Astrocyte of the hippocampus (primary cell): ENCODE results near the gene ZSCAN12.

Experiments
- DNase-seq: peaks from one replicate; pipeline ENCODE4 v3.0.0; 2011; ENCODE audit warnings: low read depth, low spot score

ZSCAN12 gene

DNA sequence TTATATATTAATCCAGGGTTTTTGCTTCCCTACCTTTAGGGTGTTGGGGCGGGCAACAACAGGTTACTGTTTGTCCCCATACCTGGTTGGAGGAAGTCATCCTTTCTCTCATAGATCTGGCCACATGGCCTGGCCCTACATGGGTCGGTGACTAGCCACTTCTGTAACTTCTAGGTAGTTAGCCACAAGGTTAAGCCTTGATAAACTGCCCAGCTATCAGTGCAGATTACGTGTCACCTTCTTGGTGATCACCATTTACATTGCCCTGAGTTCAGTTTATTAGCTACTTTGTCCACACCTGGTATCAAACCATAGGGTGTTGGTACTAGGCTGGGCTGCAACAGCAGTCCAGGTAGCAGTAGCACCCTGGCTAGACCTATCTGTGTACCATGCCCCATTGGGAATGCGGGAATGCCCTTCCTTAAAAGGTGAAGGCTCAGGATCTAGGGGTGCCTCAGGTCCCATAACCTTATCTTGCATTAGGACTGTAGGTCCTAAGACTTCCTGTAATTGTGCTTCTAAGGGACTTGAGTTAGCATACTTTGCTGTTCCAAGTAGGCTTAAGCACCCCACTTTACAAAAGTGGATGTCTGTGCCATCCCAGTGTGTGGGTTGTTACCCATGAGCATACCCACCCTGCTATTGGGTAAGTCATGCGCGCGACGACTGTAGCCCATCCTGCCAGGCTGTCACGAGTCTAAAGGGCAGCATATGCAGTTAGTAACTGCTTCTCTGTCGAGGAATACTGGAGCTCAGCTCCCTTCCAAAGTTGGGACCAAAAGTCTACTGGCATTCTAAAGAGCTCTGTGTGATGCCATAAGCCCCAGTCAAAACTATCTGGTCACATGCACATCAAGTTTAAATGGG, 44.6 kb downstream of the ZSCAN12 start:
- DNase-seq = no peak

DNA sequence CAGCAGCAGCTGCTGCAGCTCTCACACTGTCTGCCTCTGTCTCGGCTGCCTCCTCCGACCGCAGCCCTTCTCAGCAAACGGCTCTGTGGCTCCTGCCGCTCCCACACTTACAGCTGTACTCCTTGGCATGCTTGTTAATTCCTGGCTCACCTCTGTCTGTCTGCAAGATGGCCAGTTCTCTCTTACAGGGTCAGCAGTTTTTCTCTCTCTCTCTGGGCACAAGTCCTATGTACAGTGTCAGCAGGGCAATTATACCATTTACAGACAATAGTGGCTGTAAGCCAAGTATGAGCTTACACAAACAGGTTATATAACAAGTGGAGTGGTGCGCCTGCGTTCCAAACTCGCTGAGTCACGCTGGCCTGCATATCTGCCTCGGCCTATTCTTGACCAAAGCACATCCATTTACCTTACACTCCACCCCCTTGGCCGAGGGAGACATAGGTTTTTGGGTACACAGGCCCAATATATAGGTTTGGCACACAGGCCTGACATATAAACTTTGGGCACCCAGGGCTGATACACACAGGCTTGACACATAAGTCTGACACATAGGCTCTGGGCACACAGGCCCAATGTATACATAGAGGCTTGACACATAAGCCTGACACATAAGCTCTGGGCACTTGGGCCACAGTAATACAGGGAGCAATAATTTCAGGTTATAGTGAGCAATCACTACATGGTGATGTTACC, 45.4 kb downstream of the ZSCAN12 start:
- DNase-seq = peak; percentile 41

DNA sequence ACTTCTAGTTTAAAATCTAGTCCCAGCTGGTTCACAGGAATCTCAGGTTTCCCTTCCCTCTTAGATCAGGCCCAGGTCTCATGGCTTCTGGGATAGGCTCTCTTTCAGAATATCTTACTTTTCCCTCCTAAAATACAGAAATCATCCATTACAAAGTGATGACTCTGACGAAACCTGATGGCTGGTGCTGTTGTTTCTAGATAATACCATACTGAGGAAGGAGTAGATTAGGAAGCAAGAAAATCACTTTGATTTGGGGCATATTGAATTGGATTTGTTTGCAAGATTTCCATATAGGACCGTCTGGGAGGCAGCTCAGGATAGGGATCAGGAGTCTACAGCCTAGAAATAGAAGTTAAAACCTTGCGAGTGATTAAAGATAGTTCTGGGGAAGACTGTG, 46.2 kb downstream of the ZSCAN12 start:
- DNase-seq = no peak

DNA sequence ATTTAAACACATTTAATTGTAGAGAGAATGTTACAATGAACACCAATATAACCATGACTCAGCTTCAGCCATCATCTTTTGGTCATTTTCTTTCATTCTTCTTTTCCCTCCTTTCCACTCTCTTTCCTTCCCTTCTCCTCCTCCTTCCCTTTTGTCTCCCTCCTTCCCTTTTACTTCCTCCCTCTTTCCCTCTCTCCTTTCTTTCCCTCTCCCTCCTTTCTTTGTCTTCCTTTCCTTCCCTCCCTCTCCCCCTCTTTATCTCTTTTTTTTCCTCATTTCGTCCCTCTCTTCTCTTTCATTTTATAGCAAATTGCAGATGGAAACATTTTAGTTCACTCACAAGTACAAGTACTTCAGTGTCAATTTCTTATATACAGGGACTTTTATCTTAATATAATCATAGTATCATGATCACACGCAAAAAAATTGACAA, 48.0 kb downstream of the ZSCAN12 start:
- no peak for DNase-seq

DNA sequence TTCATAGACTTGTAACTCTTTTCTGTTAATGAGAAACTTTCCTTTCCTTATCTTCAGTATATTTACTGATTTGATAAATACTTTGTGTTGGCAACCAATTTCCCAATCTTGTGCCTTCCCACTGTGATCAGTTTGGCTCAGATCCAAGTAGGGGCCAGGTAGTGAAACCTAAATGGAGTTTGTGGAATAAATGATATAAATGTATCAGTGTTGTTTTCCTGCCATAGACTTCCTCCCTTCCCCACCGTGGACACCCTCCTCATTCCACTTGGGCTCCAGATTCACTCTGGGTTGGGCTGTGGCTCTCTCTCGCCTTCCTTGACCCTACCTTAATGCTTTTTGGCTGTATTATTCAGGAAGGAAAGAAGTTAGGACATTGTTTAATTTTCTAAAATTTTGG, 48.5 kb downstream of the ZSCAN12 start:
- no peak for DNase-seq

DNA sequence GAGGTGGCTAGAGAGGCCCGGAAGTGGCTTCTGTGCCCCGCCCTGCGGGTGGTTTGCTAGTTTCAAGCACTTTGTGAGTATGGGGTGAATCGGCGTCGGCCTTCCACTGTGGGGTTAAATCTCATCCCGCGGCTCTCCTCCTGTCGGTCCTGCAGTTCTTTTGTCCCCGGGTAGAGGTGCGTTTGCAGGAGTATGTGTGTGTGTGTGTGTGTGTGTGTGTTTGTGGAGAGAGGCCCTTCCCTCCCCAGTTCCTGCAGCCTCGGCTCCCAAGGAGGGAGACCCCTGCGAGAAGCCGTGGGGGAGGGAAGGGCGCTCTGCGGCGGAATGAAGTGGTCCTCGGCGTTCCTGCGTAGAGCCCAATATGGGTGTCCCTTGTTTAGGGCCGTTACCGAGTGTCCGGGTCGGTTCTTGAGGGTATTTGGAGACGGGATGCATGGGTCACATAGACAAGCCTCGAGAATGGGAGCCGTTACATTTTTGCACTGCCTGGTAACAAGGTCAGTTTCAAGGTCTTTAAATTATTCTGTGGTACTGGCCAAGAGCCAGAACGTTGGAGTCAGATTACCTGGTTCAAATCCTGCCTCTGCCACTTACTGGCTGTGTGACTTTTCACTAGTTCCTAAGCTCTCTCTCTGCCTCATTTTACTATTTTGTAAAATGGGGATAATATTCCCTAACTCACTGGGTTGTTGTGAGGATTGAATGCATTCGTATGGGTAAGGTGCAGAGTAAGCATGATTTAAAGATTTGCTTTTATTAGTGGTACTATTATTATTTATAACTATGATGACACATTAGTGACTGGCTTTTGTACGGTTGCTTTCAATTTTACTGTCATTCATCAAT, 49.4 kb downstream of the ZSCAN12 start, which contains the start of gene ZKSCAN3:
Gene ZKSCAN3, plus strand, starts transcription at position 56 of the 846 bp plus-strand sequence. CDS start 9,640 bp downstream, outside the sequence.
- DNase-seq = peak; percentile 89

DNA sequence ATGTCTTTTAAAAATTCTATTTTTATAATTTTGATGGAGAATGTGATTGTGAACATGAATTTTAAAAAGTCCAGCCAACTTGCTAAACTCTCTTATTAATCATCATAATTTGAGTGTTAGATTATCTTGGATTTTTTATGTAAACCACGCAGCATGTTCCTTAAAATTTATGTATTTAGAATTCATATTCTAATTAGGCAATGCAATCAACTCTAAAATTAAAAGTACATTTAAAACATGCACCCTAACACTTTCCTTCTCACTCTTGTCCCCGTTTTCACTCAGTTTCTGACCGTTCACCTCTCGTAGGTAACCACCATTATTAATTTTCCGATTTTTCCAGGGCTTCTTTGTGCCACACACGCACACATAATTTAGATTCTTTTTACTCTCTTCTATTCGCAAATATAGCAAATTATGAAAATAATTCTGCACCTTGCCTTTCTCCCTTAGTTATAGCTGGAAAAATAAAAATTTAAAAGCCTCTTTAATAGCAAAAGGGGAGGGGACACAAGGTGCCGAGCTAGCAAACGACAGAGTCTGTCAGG, 50.1 kb downstream of the ZSCAN12 start:
- no peak for DNase-seq

DNA sequence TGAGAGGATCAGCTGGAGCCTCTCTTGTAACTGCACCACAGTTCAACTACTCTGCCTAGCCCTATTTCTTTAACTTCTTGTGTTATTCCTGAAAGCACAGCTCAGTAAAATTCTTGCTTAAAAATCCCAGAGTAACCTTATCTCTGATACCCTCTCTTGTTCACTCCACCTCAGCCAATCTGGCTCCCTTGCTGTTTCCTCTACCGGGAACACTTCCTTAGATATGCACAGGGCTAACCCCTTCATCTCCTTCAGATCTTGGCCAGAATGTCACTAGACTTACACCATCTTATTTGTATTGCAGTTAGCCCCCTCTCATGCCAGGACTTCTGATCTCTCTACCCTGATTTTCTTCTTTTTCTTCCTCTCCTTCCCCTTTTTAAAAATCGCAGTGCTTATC, 52.4 kb downstream of the ZSCAN12 start:
- no peak for DNase-seq

DNA sequence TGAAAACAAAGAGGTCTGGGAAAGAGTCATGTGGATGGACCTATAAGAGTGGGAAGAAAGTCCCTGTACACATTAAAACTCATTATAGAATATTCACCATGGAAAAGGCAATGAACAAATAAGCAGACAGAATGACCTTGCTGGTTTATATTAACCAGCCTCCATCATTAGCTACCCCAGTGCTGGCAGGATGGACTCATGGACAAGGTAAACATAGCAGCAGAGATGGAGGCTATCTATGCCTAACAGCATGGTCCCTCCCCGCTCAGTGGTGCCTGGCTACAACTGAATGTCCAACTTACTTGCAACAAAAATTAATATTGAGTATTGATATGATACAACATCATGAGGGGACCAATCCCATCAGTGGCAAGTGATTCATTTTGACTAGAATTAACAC, 54.3 kb downstream of the ZSCAN12 start:
- DNase-seq = no peak

DNA sequence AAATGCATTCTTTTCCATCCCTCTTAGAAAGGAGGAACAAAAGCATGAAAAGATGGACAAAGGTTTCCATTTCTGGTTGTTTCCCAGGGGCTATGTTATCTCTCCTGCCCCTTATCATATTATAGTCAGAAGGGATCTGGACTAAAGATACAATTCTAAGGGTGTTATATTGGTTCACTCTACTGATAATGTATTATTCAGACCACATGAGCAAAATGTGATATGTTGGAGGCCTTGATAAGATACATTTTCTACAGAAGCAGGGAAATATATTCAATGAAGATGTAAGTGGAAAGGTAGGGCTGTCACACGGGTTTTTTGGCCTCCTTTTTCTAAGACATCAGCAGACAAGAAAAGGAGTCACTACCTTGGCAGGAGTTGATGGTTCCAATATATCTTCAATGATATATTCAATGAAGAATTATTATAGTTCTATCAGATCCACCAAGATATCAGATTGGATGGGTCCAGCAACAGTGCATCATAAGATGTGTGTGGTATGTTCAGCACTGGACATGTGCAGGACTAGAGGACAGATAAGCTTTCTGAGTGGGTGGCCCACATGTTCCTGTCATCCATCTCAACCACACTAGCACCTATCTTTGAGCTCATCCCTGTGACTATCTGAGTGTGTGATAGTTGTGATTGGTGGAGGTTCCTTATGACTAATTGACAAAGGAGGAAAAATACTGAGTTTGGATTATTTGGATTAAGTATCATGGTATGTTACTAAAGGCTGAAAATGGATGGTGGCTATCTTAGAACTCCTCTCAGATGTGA, 55.5 kb downstream of the ZSCAN12 start:
- no peak for DNase-seq

DNA sequence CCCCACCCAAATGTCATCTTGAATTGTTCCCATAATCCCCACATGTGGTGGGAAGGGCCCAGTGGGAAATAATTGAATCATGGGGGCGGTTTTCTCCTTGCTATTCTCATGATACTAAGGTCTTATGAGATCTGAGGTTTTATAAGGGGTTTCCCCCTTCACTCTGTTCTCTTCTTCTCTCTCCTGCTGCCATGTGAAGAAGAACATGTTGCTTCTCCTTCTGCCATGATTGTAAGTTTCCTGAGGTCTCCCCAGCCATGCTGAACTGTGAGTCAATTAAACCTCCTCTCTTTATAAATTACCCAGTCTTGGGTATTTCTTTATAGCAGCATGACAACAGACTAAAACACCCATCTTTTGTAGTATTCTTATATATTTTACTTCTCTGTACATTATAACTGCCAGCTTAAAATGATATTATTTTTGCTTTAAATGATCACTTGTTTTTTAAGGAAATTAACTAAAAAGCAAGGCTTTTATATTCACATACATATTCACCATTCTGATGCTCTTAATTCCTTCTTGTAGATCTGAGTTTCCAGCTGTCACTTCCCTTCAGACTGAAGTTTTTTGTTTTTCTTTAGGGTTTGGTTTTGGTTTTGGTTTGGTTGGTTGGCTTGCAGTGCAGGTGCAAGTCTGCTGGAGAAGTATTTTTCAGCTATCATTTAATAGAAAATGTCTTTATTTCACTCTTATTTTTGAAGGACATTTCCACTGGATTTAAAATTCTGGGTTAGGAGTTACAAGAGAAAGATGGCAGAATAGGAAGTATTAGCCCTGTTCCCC, 59.0 kb downstream of the ZSCAN12 start:
- no peak for DNase-seq

DNA sequence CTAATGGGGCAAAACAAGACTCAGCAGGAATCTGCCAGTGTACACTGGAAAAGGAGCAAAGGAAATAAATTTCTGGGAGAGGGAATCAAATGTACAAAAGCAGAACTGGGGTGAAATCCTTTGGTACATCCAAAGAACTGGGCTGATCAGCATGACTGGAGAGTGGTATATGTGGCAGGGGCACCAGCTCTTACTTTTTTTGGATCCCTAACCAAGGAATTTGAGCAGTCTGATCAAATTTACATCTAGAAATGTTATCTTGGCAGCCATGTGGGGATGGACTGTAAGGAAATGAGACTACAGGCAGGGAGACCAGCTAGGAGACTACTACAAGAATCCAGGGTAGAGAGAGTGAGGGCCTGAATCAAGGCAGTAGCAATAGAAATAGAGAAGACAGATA, 62.4 kb downstream of the ZSCAN12 start:
- DNase-seq = peak; percentile 8

DNA sequence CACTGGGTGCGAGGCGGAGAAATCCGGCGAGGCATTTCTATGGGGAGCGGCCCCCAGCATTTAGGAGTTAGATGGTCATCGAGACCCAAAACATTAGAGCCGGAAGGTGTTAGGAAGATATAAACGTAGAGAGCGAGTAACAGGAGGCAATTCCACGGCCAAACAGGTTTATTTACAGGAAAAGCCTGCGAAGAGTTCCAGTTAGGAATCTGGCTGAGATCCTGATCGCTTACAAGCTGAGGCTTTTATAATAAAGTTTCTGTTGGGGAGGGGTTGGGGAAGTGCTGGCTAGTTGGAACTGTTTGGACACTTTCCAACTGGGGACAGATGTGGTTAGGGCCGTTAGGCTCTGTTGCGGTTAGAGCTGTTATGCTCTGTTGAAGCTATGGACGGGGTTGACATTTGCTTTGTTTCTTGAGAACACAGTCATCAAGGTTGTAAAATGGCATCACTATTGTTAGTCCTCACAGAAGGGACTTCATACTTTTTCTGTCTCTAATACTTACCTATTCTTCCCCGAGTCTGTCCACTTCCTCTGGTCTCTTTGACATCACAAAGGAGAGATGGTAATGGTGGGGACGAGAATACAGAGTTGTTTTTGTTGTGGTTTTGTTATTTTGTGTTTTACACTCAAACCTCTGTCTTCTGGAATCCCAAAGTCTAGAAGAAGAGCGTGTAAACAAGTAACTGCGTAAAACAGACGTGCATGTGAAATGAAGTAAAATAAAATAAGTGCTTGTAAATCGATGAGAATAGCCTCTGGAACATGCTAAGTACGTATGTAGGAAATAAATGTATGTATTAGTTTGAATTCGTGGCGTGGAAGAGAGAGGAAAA, 63.0 kb downstream of the ZSCAN12 start:
- peak; percentile 64 for DNase-seq

DNA sequence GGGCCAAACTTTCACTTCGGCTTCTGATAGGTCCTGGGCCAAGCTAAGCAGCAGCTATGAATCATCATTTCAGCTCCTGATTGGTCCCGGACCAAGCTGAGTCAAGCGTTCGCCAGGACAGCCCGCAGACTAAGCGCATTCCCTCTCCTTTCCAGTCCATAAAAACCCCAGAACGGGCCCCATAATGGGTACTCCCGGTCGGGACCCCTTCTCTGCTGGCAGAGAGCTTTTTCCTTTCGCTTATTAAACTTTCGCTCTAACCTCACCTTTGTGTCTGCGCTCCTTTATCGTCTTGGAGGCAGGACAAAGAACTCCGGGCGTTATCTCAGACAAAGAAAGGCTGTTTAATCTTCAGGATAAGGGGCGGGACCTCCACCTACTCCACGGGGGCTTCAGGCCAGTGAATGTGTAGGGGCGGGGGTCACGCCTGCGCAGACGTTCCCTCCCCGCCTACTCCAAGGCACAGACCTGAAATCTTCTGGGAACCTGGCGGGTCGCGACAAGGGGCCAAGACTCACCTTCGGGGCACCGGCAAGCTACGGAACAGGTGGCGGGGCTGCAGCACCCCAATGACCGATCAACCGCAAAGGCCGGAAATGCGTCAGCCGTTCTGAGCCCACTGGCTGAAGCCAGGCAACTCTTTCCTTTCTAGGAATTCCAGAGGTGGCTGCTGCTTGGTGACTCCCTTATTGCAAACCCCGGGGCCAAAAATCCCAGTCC, 63.8 kb downstream of the ZSCAN12 start, which contains the start of gene ZSCAN31:
Gene ZSCAN31, minus strand, starts transcription at position 585 of the 720 bp plus-strand sequence. CDS start 6,465 bp downstream, outside the sequence.
- DNase-seq = peak; percentile 99

DNA sequence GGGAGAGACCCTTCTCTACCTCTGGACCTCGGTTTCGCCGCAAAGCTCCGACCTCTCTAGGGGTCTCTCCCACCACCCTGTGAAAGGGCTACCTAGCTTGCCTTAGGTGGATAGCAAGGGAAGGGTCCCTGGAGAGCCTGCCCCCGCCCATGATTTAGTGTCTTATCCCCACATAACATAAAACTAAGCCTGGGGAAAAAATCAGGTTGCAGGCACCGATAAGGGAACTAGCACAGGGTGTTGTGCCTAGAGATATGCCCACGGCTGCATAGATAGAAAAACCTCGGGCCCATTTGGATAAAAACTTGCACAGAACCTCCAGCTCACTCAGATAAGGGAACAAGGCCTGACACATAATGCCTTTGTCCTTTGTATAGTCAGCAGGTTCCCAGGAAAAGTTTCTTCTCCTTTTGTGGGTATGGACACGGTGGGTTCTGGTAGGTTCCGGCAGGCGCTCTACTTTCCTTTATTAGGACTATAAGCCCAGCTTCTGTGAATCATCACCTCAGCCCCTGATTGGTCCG, 64.4 kb downstream of the ZSCAN12 start:
- DNase-seq = no peak

DNA sequence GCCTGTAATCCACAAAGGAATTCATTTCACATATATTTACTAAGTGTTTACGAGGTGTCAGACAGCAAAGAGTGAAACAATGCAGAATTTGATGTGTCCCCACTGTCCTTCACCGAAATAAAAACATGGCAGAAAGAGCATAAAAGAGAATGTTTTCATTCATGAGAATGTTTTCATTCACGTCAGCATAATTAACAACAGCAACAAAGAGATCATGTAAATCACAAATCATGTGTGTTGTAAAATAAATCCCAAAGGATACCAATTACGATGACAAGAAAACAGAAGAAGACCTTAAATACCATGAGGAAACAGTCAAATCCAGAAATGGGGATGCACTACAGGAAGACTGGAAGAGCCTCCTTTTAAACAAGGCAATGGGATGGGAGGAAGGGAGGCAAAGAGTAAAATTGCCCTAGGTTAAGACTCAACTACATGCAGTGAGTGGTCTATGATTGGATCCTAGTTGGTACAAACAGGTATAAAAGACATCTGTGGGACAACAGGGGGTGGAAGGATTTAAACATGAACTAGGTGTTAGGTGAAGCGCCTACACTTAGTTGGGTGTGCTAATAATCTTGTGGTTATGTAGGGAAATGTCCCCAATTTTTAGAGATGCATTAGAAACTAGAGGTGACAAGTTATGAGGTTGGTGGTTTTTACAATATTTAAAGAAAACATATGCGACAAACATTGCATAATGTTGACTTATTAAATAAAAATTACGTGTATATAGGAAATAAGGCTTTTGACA, 65.1 kb downstream of the ZSCAN12 start:
- no peak for DNase-seq

DNA sequence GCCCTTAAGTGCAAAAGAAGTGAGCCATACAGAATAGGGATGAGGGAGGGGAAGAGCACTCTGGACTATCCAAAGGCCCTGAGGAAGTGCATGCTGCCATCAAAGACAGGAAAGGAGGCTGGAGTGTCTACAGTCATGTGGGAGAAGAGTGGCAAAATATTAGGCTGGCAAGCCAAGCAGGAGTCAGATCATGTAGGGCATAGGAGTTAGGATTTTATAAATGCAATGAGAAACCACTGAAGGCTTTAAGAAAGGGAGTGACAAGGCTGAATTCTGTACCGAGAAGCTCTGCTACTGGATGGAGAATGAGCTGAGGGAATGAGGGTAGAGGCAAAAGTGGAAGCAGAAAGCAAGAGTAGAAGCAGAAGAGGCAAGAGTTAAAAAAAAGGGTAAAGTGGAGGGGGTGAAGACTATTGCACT, 65.9 kb downstream of the ZSCAN12 start:
- DNase-seq = no peak
